Stimulated activated CD8-positive, alpha-beta memory T cell treated with anti-CD3 and anti-CD28 coated beads, Interleukin-2, amount 100 ng/mL, for 1 hour (primary cell): ENCODE measurements around the gene TRIM75.
"Not testable (repeated sequence)": the region's sequence is repeated elsewhere in the genome, so short reads cannot be mapped to it uniquely, and the experiment has no call there.

Experiments used
- DNase-seq, 2 donors: peaks; one replicate each; pipeline ENCODE4 v3.0.0-alpha.2; 2020; ENCODE audit warnings: low read depth in 2 of 2

The TRIM75 gene

GRCh38 chr4:165053645-165054044 is at the start of gene TRIM75:
TSS of gene TRIM75 (plus strand) at chr4:165053866. CDS start at chr4:165059148, 5,282 bp downstream.
- no peak for DNase-seq

DNA sequence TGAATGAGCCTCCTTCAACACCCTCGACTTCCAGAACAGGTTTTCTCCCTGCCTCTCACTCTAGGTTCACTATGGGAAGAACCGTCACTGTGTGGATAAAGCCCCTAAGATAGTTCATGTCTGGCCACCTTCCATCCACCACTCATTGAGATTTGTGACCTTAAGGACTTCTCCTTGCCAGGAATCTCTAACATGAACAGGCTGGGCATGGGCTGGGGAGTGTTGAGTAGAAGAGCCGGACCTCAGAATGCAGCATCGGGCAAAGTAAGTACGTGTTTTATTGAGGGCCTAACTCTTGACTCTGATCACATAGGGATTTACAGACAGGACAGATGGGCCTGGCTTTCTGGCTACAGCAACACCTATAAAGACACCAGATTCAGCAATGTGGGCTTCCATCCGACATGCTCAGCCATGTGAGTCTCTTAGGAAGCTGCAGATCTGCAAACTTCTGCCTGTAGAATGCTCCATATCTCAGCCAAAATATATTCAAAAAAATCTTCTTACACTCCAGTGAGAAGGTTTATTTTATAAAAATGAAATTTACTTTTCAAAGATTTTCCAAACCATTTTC is 48.2 kb upstream of the TRIM75 start:
- no peak for DNase-seq

DNA sequence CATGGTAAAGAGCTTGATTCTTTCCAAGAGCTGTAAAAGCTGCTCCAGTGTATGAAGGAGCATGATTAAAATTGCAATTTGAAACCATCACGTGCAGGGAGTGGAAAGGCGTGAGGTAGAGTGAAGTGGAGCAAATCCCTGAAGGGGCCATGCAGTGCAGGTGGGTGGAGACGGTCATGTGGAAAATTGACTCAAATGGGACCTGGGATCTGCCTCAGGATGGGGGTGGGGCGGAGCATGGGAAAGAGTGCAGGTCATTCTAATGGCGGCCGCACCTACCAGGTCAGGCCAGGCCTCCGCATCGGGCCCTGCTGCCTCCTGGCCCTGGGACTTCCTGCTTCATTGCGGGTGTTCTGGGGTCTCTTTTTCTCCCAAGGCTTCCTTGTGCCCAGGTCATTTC is 47.2 kb upstream of the TRIM75 start:
- DNase-seq, result no peak

GRCh38 chr4:165006886-165007285 is 46.8 kb upstream of the TRIM75 start:
- DNase-seq, result no peak

DNA sequence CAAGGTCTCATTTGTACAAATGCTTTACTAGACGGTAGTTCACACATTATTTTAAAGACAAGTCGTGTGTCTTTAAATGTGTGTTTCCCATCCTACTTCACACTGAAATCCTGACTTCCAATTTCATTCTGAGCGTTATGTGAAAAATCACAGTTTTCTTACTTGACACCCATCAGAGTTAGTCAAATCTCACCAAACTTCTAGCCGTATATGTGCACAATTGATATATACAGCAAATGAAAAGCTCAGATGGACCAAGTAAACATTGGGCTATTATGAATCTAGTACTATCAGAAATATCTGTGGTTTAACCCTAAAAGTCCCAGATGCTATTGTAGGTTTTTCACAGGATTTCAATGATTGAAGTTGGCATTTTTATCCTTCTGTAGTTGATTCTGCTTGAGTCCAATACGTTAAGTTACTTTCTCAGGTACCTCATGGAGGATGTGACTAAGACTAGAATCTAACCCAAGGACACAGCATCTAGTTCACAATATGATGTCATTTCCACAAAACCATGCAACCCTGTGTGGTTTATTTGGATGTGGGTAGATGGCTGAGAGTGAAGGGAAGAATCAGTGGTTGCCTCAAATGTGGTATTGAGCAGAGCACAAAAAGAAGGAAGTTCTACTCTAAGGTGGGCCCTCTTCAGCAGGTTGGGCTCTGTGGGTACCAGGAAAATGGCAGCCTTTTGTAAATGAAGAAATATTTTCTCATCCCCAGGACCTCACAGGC is 44.0 kb upstream of the TRIM75 start:
- DNase-seq, result no peak

- DNase-seq, result no peak
Measured at GRCh38 chr4:165010487-165010886, 43.2 kb upstream of the TRIM75 start.

DNA sequence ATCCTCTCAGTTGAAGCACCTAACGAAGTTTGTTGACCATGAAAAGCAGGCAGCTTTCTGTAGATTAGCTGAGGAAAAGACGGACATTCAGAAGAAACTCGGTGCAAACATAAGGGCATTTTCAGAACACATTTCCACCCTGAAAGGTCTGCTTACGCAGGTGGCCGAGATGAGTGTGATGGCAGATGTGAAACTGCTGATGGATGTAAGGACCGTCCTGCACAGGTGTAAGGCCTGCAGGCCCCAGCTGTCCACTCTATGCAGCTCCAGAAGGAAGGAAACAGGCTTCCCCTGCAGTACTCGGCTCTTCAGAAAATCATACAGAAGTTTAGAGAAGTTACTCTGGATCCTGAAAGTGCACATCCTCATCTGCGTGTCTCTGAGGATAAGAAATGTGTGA is 42.7 kb upstream of the TRIM75 start:
- no peak for DNase-seq

DNA sequence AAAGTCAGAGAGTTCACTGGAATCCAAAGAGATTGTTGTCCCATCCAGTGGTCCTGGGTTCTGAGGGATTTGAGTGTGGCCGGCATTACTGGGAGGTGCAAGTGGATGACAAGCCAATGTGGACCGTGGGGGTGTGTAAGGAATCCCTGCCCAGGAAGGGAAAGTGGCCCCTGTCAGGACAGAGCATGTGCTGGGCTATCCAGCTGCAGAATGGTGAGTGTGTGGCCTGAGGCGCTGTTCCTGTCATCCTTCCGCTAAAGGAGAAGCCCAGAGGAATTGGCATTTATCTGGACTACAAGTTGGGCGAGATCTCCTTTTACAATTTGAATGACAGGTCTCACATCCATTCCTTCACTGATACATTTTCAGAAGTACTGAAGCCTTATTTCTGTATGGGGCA is 42.3 kb upstream of the TRIM75 start:
- DNase-seq, result no peak

GRCh38 chr4:165013691-165014090 is 40.0 kb upstream of the TRIM75 start:
- DNase-seq, result no peak

- DNase-seq, result no peak
Measured at GRCh38 chr4:165016971-165017370, 36.7 kb upstream of the TRIM75 start.

- not testable (repeated sequence) for DNase-seq
Measured at GRCh38 chr4:165019995-165020394, 33.7 kb upstream of the TRIM75 start.

GRCh38 chr4:165025782-165026181 is 27.9 kb upstream of the TRIM75 start:
- not testable (repeated sequence) for DNase-seq

- DNase-seq, result no peak
Measured at GRCh38 chr4:165027762-165028402, 25.8 kb upstream of the TRIM75 start.

- DNase-seq, result no peak
Measured at GRCh38 chr4:165031436-165032211, 22.0 kb upstream of the TRIM75 start, which contains the start of gene TRIM60. TSS of gene TRIM60 (plus strand) at chr4:165031999. CDS start at chr4:165040073, 8,074 bp downstream.

DNA sequence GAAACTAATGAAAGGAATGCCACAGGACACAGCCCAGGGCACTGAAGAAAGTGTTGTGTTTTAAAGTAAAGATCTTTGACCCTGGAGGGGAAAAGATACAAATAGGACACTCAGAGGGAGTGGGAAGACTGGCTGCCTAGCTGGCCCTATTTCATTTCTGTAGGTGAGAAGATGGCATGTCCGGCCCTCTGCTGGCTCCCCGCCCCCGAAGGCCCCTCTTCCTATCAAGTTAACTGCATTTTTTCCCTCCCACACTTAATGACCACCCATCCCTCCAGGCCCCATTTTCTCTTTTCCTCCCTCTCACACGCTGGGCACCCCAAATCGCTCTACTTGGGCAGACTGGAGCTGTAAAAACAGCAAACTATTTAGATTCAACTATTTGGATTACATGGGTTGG is 5.5 kb upstream of the TRIM75 start:
- no peak for DNase-seq

GRCh38 chr4:165052627-165053026 is 1.0 kb upstream of the TRIM75 start:
- DNase-seq, result no peak

DNA sequence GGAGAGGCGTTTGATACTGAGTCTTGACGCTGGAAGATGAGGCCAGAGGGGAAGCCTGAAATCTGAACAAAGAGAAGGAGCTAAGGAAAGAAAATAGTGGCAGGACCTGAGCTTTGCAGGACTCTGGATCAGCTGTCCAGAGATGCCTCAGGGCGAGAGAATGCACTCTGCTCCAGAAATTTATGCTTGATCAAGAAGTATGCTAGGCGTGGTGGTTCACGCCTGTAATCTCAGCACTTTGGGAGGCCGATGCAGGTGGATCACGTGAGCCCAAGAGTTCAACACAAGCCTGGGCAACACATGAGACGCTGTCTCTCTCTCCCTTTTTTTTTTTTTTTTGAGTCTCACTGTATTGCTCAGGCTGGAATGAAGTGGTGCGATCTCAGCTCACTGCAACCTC is 1.9 kb downstream of the TRIM75 start:
- DNase-seq, result no peak

DNA sequence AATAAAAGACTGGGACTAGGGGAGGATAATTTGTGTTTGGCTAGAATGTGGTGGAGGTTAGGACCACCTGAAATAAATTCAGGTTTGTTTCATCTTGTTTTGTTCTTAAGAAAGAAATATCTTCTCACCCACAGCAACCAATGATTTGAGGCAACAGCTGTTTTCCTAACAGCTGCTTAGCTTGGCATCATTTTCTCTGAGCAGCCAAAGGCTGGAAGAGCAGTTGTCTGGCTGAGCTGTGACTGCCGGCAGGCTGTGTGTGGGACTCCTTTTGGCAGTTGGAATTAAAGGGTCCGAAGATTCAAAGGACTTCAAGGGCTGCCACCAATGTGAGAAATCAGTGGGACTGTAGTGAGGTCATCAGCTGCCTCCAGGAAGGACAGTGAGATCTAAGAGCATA is 5.0 kb downstream of the TRIM75 start:
- DNase-seq, result no peak

DNA sequence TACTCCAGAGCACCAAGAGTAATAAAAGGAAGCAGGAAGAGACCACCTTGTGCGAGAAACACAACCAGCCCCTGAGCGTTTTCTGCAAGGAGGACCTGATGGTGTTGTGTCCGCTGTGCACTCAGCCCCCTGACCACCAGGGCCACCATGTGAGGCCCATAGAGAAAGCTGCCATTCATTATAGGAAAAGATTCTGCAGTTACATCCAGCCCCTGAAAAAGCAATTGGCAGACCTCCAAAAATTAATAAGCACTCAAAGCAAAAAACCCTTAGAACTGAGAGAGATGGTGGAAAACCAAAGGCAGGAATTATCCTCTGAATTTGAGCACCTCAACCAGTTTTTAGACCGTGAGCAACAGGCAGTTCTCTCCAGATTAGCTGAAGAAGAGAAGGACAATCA is 5.7 kb downstream of the TRIM75 start:
- DNase-seq, result no peak

GRCh38 chr4:165060938-165061337 is 7.3 kb downstream of the TRIM75 start:
- no peak for DNase-seq

- no peak for DNase-seq
Measured at GRCh38 chr4:165070560-165070959, 16.9 kb downstream of the TRIM75 start.

DNA sequence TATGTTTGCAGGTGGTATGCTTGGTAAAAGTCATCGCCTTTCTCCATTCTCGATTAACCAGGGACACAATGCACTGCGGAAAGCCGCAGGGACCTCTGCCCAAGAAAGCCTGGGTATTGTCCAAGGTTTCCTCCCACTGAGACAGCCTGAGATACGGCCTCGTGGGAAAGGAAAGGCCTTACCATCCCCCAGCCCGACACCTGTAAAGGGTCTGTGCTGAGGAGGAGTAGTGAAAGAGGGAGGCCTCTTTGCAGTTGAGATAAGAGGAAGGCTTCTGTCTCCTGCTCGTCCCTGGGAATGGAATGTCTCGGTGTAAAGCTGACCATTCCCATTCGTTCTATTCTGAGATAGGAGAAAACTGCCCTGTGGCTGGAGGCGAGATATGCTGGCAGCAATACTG is 19.7 kb downstream of the TRIM75 start:
- DNase-seq, result not testable (repeated sequence)
